HG03469 (cell line): ENCODE data around the gene IHH.

Source experiments
- ATAC-seq: cut with Tn5 transposase; IDR thresholded peaks from one replicate; pipeline ENCODE4 v1.9.1; 2021; ENCODE audit warnings: mild to moderate bottlenecking, moderate library complexity, moderate number of reproducible peaks; ENCODE audit not compliant: unreplicated experiment

The IHH gene

DNA sequence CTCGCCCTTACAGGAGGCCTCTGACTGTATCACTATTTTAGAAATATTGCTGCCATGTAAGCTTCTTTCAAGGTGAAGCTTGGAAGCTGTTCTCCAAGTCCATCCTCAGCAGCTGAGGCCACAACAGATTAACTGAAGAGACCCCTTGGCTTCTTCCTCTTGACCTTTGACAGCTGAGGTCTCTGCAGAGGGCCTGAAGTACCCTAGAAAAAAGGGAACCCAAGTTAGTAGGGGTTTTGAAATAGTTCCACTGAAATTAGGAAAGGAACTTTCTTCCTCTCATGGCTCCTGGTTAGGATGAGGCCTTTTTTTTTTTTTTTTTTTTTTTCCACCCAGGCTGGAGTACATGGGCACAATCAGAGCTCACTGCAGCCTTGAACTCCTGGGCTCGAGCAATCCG is 15.5 kb upstream of the IHH start:
- no peak for ATAC-seq

DNA sequence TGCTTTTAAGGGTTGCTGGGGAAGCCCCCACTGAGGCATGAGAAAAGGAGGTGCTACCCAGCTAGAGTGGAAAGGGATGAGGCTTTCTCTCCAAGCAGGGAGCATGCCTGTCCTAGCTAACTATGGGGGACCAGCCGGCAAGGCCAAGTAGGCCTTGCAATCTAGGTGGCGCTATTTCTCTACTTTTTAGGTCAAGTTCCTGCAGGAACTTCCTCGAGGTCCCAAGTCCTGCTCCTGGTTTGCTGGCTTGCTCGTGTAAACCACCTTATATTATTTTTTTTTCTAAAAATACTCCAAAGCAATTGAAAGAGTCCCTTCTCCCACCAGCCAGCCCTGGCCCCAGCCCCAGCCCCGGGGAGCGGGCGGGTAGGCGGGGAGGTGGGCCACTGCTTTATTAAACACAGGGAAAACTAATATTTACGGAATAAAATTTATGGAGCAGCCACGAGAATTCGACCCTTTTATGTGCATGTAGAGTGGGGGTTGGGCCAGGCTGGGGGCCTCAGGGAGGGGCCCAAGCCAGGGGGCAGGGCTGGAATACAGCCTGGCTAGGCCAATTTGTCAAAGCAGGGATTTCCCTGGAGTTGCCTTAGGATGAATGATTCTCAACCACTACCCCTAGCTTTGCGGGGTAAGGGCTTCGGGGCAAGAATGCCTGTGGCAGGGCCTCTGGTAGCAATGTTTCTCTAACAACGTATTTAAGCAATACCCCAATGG is 12.8 kb upstream of the IHH start:
- ATAC-seq, result no peak

DNA sequence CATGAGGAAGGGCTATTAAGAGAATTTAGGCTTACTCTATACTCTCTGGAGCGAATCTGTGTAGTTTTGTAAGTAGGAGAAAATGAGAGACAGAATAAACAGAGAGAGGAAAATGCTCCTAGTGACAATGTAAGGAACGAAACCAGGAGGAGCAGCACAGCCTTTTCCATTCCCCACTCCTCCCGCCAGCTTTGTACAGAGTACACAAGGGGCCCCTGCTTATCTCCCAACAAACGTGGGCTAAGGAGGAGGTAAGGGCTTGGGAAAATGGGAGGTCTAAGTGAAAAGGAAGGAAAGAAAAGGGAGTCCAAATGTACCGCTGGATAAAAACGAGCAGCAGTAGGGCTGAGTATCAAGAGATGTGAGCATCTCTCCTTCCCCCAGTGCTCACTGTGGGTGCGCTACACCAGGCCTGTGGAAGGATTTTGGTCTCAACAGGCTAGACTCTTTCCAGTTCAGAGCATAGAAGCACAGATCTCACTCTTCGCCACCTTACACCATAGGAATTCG is 12.1 kb upstream of the IHH start:
- no peak for ATAC-seq

DNA sequence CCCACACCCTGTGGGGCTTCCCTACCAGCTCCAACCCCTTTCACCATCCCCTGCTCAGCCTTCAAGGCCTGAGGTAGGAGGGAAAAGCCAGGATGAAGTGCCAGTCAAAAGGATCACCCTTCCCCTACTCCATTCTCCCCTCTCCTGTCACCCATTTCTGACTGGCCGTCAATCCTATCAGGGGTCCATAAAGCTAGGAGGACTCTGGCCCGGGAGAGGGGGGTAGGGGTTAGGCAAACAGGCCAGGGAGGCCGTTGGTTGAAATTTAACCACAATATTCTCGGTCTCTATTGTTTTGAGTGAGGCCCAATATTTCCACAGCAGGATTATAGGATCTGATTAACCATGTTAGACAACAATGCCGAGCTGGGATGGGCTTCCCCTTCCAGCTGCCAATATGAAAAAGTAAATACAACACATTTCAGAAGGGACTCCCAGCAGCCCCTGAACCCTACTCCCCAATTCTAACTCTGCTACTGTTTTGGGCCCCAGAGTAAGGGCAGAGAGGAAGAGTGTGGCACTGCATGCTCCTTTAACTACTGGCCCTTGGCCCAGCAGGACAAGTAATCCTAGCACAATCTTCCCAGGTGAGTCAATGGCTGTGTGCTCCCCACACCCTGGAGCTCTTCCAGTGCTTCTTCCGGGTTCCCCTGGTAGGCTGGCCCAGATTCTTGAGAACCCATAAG is 10.6 kb upstream of the IHH start:
- ATAC-seq, result no peak

DNA sequence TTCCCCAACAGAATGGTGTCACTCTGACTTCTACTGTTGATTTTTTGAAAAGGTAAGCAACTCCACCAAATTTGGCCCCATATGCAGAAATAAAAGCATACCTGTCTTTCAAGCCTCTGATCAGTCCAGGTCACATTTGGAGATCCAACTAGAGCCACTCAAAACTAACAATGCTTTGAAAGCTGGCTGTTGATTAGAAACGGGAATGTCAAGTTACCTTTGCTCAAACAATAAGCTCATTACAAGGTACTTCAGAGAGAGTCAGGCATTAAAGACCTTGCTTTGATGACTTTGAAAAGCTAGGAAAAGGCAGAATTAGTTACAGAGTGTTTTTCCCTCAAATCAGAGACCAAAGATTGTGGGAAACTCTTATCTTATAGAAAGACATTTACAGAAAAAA is 4.8 kb upstream of the IHH start:
- no peak for ATAC-seq

DNA sequence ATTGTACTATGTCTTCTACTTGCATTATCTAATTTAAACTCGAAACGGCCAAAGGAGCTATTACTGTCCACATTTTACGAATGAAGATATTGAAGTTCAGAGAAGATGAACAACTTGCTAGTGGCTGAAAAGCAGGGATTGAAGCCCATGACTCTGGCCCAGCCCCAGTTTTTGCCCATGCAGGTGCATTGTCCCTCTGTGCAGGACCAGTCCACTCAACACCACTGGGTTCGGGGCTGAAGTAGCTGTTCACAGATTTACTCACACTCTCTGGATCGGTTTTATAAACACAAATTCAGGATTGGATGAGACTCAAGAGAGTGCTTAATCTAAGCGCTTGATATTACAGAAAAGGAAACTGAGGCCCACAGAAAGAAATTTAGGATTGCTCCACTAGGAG is 1.4 kb upstream of the IHH start:
- no peak for ATAC-seq

DNA sequence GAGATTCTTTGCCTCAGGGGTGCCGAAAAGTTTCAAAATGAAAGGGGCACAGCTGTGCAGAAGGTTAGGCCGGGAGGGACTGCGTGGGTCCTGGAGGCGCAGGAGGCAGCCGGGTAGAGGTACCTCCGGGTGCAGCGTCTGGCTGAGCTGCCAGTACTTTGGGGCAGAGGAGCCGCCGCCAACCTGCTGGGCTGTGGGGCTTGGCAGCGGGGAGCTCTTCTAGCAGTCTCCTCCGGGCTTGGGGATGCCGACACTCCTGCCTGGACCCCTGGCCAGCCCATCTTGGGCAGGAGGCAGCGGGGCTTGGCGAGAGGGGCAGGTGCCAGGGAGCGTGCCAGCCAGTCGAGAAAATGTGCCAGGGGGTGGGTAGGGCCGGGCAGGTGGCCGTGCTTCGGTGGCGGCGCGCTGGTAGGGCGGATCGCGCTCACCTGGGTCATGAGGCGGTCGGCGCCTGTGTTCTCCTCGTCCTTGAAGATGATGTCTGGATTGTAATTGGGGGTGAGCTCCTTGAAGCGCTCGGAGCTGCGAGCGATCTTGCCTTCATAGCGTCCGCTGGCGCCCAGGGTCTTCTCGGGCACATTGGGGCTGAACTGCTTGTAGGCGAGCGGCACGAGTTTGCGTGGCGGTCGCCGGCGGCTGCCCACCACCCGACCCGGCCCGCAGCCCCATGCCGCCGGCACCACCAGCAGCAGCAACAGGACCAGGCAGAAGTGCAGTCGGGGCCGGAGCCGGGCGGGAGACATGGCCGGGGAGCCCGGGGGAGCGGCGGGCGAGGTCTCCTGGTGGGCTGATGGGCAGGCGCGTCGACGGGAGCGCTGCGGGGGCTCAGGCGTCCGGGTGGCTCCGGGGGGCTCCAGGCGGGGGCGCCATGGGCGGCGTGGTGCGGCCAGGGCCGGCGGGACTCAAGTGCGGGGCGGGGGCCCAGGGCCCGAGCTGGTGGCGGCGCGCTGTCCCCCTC is 717 bp downstream of the IHH start:
- no peak for ATAC-seq

DNA sequence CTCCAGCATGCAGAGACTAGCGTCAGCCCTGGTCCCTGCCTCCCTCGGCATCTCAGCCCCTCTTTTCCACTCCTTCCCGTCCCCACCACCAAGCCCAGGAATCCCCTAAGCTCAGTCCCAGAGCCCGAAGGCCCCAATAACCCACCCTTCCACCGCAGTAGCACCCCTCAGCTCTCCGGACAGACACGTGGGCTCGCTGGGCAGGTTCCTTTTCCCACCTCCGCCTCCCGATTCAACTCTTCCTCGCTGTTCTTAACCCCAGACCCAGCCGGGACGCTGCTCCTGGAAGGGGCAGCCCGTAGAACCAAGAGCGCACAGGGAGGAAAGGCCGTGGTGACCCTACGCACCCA is 1.4 kb downstream of the IHH start:
- ATAC-seq, result no peak

DNA sequence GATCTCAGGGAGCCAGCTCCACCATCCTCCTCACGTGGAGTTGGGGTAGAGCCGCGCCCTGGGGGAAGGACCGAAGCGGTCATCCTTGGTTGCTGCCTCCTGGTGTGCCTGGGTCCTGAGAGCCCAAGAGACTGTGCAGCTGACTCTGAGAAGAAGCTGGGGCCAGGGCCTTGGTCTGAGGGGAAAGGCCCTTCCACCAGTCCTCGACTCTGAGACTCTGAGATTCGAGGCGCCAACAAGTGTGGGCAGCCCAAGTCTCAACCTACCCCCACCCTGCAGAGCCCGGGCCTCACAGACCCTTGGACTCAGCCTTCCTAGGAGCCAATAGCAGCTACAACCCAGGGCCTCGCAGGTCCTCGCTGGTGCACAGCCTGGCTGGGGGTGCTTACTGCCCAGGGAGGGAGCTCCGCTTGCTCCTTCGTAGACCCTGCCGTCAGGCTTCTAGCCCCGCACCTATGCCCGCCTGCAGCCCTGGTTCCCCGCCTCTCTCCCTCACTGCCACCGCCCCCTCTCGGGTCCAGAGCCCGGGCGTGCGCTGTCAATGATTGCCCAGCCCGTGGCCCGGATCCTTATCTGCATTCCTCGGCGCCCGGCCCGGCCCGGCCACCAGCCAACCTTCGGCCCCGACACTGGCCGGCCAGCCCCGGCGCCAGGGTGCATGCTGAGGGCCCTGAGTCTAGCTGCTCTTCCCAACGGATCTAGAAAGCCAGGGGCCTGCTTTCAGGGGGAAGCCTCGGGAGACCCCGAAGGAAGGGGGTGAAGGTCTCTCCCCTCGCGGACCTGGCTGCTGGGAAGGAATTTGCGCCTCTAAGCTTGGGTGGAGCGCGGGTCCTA is 2.0 kb downstream of the IHH start:
- ATAC-seq, result no peak

DNA sequence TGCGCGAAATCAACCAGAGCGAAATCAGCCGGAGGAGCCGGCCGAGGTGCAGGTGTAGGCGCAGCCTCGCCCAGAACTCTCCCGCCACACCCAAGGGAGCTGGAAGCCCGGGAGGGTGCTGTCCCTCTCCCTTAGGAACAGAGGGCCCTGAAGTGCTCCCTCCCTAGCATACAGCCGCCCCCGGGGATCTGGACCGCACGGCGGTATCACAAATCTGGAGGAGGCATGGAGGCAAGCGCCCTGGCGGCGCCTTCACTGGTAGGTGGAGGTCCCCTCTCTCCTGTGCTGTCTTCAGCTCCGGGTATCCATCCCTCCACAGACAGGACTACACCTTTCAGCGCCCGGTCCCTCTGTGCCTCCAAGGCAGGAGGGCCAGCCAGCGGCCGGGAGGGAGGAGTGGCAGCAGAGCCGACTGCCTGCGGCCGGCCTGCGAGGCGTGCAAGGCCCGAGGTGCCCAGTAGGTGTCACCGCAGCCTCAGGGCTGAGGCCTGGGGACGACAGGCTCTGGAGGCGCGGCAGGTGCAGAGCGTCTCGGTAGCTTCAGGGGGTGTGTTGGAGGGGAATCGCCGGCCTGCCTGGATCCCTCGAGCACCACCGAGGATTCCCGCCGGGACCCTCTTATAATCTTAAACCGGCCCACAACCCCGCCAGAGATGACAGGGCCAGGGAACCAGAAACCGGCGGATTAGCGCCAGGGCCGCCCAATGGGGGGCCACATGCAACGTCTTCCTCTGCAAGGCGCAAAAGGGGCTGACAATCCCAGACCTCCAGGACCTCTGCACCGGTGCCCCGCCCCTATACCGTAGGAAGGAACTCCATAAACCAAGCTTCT is 2.8 kb downstream of the IHH start:
- peak; percentile 92 for ATAC-seq

DNA sequence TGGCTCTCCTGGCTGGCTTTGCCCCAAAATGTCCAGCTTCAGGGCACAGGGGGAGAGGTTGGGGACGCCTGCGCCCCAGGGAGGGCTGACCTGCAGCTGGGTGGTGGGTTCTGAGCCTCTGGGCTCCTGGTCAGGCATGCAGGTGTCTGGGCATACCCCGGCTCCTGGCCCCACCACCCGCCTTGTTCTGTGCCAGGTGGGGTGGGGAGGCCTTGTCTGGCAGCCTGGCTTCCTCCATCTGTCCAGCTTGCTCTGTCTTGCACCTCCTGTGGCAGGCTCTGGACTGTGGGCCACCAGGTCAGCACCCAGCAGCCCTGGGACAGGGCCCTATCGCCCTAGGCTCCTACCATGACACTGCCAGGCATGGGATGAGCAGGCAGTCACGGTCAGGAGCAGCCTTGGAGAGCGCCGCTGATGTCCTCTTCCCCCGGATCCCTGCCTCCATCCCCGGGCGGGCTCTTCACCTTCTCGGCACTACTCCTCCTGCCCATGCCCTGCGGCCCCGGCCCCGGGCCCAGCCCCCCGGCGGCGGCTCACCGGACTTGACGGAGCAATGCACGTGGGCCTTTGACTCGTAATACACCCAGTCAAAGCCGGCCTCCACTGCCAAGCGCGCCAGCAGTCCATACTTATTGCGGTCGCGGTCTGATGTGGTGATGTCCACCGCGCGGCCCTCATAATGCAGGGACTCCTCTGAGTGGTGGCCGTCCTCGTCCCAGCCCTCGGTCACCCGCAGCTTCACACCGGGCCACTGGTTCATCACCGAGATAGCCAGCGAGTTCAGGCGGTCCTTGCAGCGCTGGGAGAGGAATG is 3.6 kb downstream of the IHH start:
- no peak for ATAC-seq

DNA sequence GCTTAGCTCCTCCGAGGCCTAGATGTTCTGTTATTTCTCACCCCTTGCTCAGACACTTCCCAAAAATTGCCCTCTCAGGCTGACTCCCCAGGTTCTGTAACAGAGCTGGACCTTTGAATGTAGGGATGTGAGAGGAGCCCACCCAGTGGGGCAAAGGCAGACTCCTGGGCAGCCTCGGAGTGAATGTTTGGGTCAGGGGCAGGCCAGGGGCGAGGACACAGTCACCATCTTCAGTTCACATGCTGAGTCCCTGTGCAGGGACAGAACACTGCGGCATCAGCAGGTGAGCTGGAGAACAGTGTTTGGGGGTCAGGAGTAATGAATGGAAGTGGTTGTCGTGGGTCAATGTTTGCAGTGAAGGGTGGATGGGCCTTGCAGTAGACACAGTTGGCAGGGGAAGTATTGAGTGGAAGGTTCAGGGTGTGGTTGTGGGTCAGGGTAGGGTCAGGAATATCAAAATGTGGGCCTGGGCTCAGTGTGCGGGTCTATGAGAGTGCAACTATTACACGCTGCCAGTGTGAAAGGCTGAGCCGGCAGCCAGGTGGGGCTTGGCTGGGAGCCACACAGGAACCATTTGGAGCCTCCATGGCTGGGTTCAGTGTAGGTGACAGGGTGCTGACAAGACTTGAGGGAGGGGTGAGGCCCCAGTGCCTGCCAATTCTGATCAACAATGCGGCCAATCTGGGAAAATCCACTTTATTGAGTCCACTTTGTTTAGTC is 4.4 kb downstream of the IHH start:
- no peak for ATAC-seq

DNA sequence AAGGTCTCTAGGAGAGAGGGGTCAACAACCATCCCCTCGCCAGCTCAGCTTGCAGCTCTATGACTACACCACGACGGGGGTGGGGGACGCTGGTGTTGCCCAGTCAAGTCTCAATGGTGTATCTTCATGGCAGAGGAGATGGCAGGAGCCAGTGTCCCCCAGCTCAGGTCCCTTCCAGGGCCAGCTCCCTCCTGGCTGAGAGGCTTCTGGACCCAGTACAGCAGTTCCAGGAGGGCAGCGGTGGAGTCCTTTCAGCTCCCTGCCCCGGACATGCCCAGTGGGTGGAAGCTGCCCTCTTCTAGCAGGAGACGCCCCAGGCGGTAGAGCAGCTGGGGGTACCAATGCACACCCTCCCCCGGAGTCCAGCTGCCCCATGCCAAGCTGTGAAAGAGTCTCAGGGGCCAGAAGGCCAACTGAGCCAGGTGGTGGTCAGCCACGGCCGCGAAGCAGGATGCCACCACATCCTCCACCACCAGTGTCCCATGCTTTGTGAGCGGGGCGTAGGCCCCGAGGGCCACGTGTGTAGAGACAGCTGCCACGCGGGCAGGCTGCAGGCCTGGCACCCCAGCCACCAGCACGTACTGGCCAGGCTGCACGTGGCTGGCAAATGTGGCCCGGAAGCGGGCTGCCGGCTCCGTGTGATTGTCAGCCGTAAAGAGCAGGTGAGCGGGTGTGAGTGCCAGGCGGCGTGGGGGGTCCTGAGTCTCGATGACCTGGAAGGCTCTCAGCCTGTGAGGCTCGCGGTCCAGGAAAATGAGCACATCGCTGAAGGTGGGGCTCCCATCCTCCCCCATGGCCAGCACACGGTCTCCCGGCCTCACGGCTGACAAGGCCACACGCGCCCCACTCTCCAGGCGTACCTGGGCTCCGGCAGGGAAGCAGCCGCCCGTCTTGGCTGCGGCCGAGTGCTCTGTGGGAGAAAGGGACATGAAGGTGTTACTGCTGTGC is 5.5 kb downstream of the IHH start:
- ATAC-seq, result no peak

DNA sequence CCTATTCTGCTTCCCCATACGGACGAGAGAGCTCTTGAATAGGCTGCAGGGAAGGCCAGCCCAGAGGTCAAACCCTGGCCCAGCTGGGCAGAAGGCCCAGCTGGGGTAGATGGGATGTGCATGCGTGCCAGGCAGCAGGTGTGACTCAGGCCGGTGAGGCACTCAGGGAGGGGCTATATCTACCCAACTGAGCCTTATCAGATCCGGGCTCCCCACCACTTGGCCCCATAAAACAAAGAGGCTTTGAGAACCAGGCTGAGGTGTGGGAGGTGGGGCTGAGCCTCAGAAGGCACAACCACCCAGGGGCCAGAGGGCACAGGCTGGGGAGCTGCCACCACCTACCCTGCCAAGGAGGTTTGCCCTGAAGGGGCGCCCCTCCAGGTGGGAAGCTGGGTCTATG is 11.4 kb downstream of the IHH start:
- no peak for ATAC-seq

DNA sequence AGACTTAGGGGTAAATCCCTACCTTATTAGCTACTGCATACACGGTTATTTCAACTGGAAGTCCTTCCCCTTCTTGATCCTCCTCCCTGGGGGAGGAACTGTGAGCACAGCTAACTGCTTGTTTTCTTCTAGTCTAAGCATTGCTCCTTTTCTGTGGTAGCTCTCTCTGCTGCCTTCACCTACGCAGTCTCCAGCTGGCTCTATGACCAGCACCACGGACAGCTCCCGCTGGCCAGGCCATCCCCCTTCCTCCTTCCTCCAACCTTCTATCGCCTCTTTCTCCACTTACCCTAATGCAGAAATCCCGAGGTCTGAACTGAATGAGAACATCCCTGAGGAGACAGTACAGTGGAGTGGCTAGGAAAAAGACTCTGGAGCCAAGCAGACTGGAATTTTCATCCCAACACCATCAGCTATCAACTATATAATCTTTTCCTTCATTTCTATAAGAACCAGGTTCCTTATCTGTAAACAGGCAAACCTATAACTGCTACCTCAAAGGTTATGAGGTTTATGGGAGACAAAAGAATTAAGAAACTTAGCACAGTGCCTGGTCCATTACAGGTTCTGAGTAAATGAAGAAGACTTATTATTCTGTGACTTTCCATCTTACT is 14.7 kb downstream of the IHH start:
- ATAC-seq, result no peak

DNA sequence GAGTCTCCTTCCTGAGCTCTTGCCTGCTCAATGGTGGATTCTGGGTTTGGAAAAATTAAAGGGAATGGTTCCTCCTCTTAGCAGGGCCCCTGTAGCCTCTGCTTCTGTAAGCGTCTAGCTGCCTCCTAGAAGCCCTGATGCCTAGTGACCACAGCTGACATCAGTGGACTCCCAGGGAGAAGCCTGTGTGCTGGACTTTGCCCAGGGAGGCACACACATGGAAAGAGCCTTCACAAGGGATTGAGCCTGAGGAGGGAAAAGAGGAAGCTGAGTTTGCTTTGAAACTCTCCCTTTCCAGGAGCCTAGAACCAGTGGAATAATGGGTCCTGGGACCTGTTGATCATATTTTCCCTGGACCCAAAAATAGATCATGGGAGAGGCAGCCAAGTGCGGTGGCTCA is 18.0 kb downstream of the IHH start:
- ATAC-seq, result no peak

DNA sequence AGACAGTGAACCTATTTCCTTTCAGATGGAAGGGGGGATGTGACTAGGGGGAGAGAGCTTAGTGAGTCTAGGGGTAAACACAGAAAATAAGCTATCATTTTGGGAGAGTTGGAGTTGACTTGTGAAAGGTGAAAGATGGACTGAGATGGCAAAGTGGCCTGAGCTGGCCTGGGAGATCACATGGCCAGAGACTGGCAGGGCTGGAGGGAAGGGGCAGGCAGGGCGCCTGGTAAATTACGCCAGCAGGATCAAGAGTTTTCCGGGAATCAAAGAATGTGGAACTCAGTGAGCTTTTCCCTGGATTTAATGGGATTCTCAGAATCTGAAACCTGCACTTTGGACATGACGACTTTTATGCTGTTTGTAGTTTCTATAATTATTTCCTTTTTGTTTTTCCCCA is 18.6 kb downstream of the IHH start:
- ATAC-seq, result no peak
